ENCODE results near the gene TREML2.

DNA sequence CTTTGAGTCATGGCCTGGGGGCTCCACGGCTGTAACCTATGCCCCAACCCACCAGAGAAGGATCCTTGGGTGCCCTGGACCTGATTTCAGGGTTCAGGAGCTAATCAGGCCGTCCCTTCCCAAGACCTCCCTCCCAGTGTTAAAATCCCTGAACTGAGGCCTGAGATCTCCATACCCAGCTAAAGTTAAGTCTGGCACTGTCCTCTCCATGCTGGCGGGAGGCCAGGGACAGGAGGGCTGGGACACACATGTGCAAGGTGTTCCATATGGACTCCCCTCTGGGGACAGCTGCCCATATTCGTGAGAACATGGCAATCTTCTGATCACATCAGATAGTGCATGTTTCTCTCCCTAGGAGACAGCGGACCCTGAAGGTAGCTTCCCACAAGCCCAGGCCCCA lies 15.7 kb upstream of the TREML2 start:
- TF ChIP-seq KHSRP (IDR thresholded peaks at IDR 0.05) (no peak), HIVEP1 (CRISPR knock-in tag; IDR thresholded peaks at IDR 0.05) (no peak)

Data from K562 (cell line).